IMR-90 (cell line): ENCODE data around the gene NUTM2F. TPM values are rescaled to one million over a fixed set of nuclear protein-coding genes. Genes with fewer than 3 reads are reported as not detected.

Experiments
- ATAC-seq: fragments of 200-7000 bp; cut with Tn5 transposase; 2 replicates; pipeline ENCODE4 v1.9.1; 2020; ENCODE audit warnings: low read depth, mild to moderate bottlenecking, moderate library complexity
- BruUV-seq: library from RNA; stranded (reverse); fragments of 400-500 nt; replicated peaks from 2 replicates; lab custom pipeline; 2021; lab: Mats Ljungman, UMichigan
- CTCF ChIA-PET: fragments of 300-600 bp; formaldehyde crosslinking; extraction: SDS; loops from one replicate; lab custom pipeline; 2021; ENCODE audit warnings: antibody characterized with exemption; lab: Yijun Ruan, JAX
- POLR2A ChIA-PET: fragments of 300-600 bp; sonication (Branson Sonifier 250); formaldehyde crosslinking; loops from one replicate; lab custom pipeline; 2022; ENCODE audit warnings: antibody characterized with exemption; ENCODE audit not compliant: unreplicated experiment; lab: Charles Lee
- DNase-seq: peaks from one replicate; pipeline ENCODE4 v3.0.0; 2013
- H2AFZ ChIP-seq: replicated peaks from 2 replicates; pipeline ENCODE3; 2013; ENCODE audit warnings: low read length, mild to moderate bottlenecking; ENCODE audit not compliant: poor library complexity
- H2AK5ac ChIP-seq: 2 replicates; pipeline ENCODE4 v1.6.1; 2013; ENCODE audit warnings: low read depth, low read length, inconsistent platforms
- H2AK9ac ChIP-seq: replicated peaks from 2 replicates; pipeline ENCODE3; 2013; ENCODE audit warnings: mild to moderate bottlenecking, low read depth, low read length, moderate library complexity; ENCODE audit not compliant: poor library complexity
- H2BK120ac ChIP-seq: 2 replicates; pipeline ENCODE4 v1.6.1; 2013; ENCODE audit warnings: low read depth, low read length, inconsistent platforms
- H2BK15ac ChIP-seq: 3 replicates; pipeline ENCODE4 v1.6.1; 2013; ENCODE audit warnings: low read depth, low read length, inconsistent platforms
- H2BK20ac ChIP-seq: 2 replicates; pipeline ENCODE4 v1.6.1; 2013; ENCODE audit warnings: low read depth, mild to moderate bottlenecking, inconsistent platforms, low read length, moderate library complexity
- H2BK5ac ChIP-seq: 2 replicates; pipeline ENCODE4 v1.6.1; 2013; ENCODE audit warnings: mild to moderate bottlenecking, low read depth, low read length, inconsistent platforms; ENCODE audit not compliant: poor library complexity, severe bottlenecking
- H3K14ac ChIP-seq: replicated peaks from 2 replicates; pipeline ENCODE4 v1.6.1; 2013; ENCODE audit warnings: low read depth, low read length, inconsistent platforms
- H3K18ac ChIP-seq: 2 replicates; pipeline ENCODE4 v1.6.1; 2013; ENCODE audit warnings: low read depth, low read length, control low read depth
- H3K23ac ChIP-seq: 2 replicates; pipeline ENCODE4 v1.6.1; 2013; ENCODE audit warnings: low read depth, low read length, inconsistent platforms
- H3K27ac ChIP-seq: 2 replicates; pipeline ENCODE4 v1.5.1; 2013; ENCODE audit warnings: mild to moderate bottlenecking, control low read depth, low read length; ENCODE audit not compliant: insufficient read depth
- H3K27me3 ChIP-seq: 2 replicates; pipeline ENCODE4 v1.6.1; 2013; ENCODE audit warnings: low read length; ENCODE audit not compliant: control insufficient read depth, insufficient read depth
- H3K36me3 ChIP-seq: 2 replicates; pipeline ENCODE4 v1.6.1; 2013; ENCODE audit warnings: low read length, mixed read lengths; ENCODE audit not compliant: control insufficient read depth, insufficient read depth
- H3K4ac ChIP-seq: 2 replicates; pipeline ENCODE4 v1.6.1; 2013; ENCODE audit warnings: low read depth, low read length, inconsistent platforms
- H3K4me1 ChIP-seq: 2 replicates; pipeline ENCODE4 v1.6.1; 2013; ENCODE audit warnings: low read length, mixed read lengths; ENCODE audit not compliant: control insufficient read depth, insufficient read depth
- H3K4me2 ChIP-seq: 2 replicates; pipeline ENCODE4 v1.6.1; 2013; ENCODE audit warnings: low read depth, mild to moderate bottlenecking, control low read depth, low read length, moderate library complexity
- H3K4me3 ChIP-seq: 2 replicates; pipeline ENCODE4 v1.5.1; 2013; ENCODE audit warnings: low read depth, mild to moderate bottlenecking, control low read depth, low read length, moderate library complexity; ENCODE audit not compliant: insufficient read depth
- H3K56ac ChIP-seq: 2 replicates; pipeline ENCODE4 v1.6.1; 2013; ENCODE audit warnings: low read length, inconsistent platforms; ENCODE audit not compliant: insufficient read depth; ENCODE audit errors: extremely low read depth
- H3K79me1 ChIP-seq, 2 experiments: 2 replicates each; pipeline ENCODE4 v1.6.1; 2013; ENCODE audit warnings: low read length in 2 of 2, inconsistent platforms in 1 of 2, low read depth in 1 of 2
- H3K9ac ChIP-seq: 2 replicates; pipeline ENCODE4 v1.6.1; 2013; ENCODE audit warnings: low read depth, low read length, control low read depth
- H3K9me1 ChIP-seq: 2 replicates; pipeline ENCODE4 v1.6.1; 2013; ENCODE audit warnings: low read length, inconsistent platforms; ENCODE audit not compliant: insufficient read depth
- H3K9me3 ChIP-seq: 2 replicates; pipeline ENCODE4 v1.6.1; 2013; ENCODE audit warnings: low read length; ENCODE audit not compliant: control insufficient read depth, insufficient read depth
- H4K20me1 ChIP-seq: 2 replicates; pipeline ENCODE4 v1.6.1; 2013; ENCODE audit warnings: low read length, inconsistent platforms; ENCODE audit not compliant: insufficient read depth
- H4K5ac ChIP-seq: 2 replicates; pipeline ENCODE4 v1.6.1; 2013; ENCODE audit warnings: mild to moderate bottlenecking, low read depth, low read length, control low read depth
- H4K8ac ChIP-seq, 2 experiments: 2 replicates each; pipeline ENCODE4 v1.6.1; 2013; ENCODE audit warnings: low read depth in 2 of 2, low read length in 2 of 2, control low read depth in 1 of 2, inconsistent platforms in 1 of 2
- H4K91ac ChIP-seq: 2 replicates; pipeline ENCODE4 v1.6.1; 2013; ENCODE audit warnings: low read depth, low read length, inconsistent platforms; ENCODE audit not compliant: insufficient read depth
- BHLHE40 ChIP-seq: fragments of 150-350 bp; IDR thresholded peaks from 2 replicates; pipeline ENCODE4 v1.6.1; 2016; ENCODE audit warnings: mild to moderate bottlenecking, low read depth, low read length
- CEBPB ChIP-seq: IDR thresholded peaks from 2 replicates; pipeline ENCODE4 v1.6.1; 2012; ENCODE audit warnings: low read depth, low read length, improper control_type of control experiment
- CHD1 ChIP-seq: IDR thresholded peaks from 2 replicates; pipeline ENCODE4 v1.6.1; 2012; ENCODE audit warnings: low read depth, low read length, improper control_type of control experiment
- CTCF ChIP-seq: conservative IDR thresholded peaks from 2 replicates; pipeline ENCODE4 v1.5.1; 2012; ENCODE audit warnings: mild to moderate bottlenecking, low read depth, low read length, improper control_type of control experiment
- MAZ ChIP-seq: IDR thresholded peaks from 2 replicates; pipeline ENCODE4 v1.6.1; 2012; ENCODE audit warnings: low read depth, mild to moderate bottlenecking, low read length, improper control_type of control experiment, moderate library complexity, borderline replicate concordance
- MXI1 ChIP-seq: IDR thresholded peaks from 2 replicates; pipeline ENCODE4 v1.6.1; 2012; ENCODE audit warnings: low read depth, mild to moderate bottlenecking, low read length, moderate library complexity, borderline replicate concordance
- NFE2L2 ChIP-seq: fragments of 150-350 bp; IDR thresholded peaks from 2 replicates; pipeline ENCODE4 v1.6.1; 2016; ENCODE audit warnings: low read depth, mild to moderate bottlenecking, low read length
- POLR2A ChIP-seq: IDR thresholded peaks from 2 replicates; pipeline ENCODE4 v1.6.1; 2012; ENCODE audit warnings: mild to moderate bottlenecking, low read depth, low read length
- RAD21 ChIP-seq: IDR thresholded peaks from 2 replicates; pipeline ENCODE4 v1.6.1; 2012; ENCODE audit warnings: low read length, improper control_type of control experiment
- RCOR1 ChIP-seq: IDR thresholded peaks from 2 replicates; pipeline ENCODE4 v1.6.1; 2012; ENCODE audit warnings: mild to moderate bottlenecking, low read length, improper control_type of control experiment; ENCODE audit not compliant: insufficient replicate concordance
- RFX5 ChIP-seq: IDR thresholded peaks from 2 replicates; pipeline ENCODE4 v1.8.0; 2012; ENCODE audit warnings: low read depth, mild to moderate bottlenecking, low read length, moderate library complexity
- SMC3 ChIP-seq: fragments of 150-350 bp; IDR thresholded peaks from 2 replicates; pipeline ENCODE4 v1.6.1; 2016; ENCODE audit warnings: low read depth, mild to moderate bottlenecking, antibody characterized with exemption, low read length, moderate library complexity
- USF2 ChIP-seq: fragments of 150-350 bp; IDR thresholded peaks from 2 replicates; pipeline ENCODE4 v1.6.1; 2017; ENCODE audit warnings: mild to moderate bottlenecking, antibody characterized with exemption, low read length, low read depth
- WGBS, 2 experiments: methylation state at CpG; one replicate each; pipeline versions ENCODE4 v1.1.5 to v1.1.7; 2013; ENCODE audit warnings: missing lambda C conversion rate in 2 of 2; ENCODE audit not compliant: insufficient read length in 1 of 2; ENCODE audit errors: extremely low coverage in 2 of 2; 5-methylcytosine and 5-hydroxymethylcytosine counted together
- dilution Hi-C: fragments of 300-500 bp; cut with HindIII; formaldehyde crosslinking; loops from one replicate; pipeline ENCODE4 v1.14.3; 2018; ENCODE audit warnings: low sequenced_read_pairs; ENCODE audit not compliant: unreplicated experiment
- in situ Hi-C: fragments of 300-500 bp; cut with MboI; formaldehyde crosslinking; loops from 3 replicates; pipeline ENCODE4 v1.14.3; 2019; ENCODE audit warnings: low sequenced_read_pairs, inconsistent platforms, mixed read lengths
- intact Hi-C: fragments of 100-400 bp; cut with micrococcal nuclease; formaldehyde crosslinking; loops from 2 replicates; pipeline ENCODE4 v1.10.0; 2022
- polyA plus RNA-seq, 3 experiments: library from polyadenylated mRNA; depleted of rRNA; stranded (reverse); fragments of >200 nt; gene quantifications; 2 replicates each; pipeline ENCODE4 v1.2.3, GENCODE V29; 2012; ENCODE audit warnings: low replicate concordance in 1 of 3
- total RNA-seq: library from RNA; depleted of rRNA; stranded (reverse); fragments of >200 nt; gene quantifications from 2 replicates; pipeline ENCODE4 v1.2.3, GENCODE V29; 2012

NUTM2F gene
- total and polyA plus RNA-seq, 2 of the 4 experiments (the other 2 are of a cell fraction), result not detected

- in situ Hi-C loops, result no loop called here
- Histone ChIP-seq H3K36me3 (peaks cover 4% of the 10 kb centered on the region), H3K56ac (no peak overlapping the region), H2AFZ (no peak overlapping the region), H2AK5ac (no peak overlapping the region), H3K4me1 (no peaks in the 10 kb centered on the region), H3K4me3 (no peak overlapping the region), H3K18ac (no peak overlapping the region), H4K8ac (no peak overlapping the region), H2AK9ac (no peak overlapping the region), H3K9me3 (no peaks in the 10 kb centered on the region), H3K9me1 (peaks cover 7% of the 10 kb centered on the region), H3K27me3 (no peaks in the 10 kb centered on the region), H2BK20ac (no peak overlapping the region), H3K9ac (no peak overlapping the region), H3K23ac (no peak overlapping the region), H4K5ac (no peak overlapping the region), H3K4me2 (no peak overlapping the region), H4K20me1 (no peaks in the 10 kb centered on the region), H3K4ac (no peak overlapping the region), H3K27ac (no peak overlapping the region), H2BK5ac (no peak overlapping the region), H3K79me1 (no peaks in the 10 kb centered on the region), H2BK15ac (no peak overlapping the region), H2BK120ac (no peak overlapping the region), H4K91ac (no peak overlapping the region), H3K14ac (no peak overlapping the region)
- no TSS peak for BruUV-seq
- TF ChIP-seq CTCF, result no peak
- no peak for TF ChIP-seq BHLHE40
- TF ChIP-seq RCOR1, result no peak
- TF ChIP-seq POLR2A, result no peak
- TF ChIP-seq CHD1, result no peak
- no peak for TF ChIP-seq NFE2L2
- TF ChIP-seq RAD21, result no peak
- TF ChIP-seq USF2, result no peak
- TF ChIP-seq SMC3, result no peak
- TF ChIP-seq MXI1, result no peak
- TF ChIP-seq CEBPB, result no peak
- no peak for TF ChIP-seq MAZ
- no peak for TF ChIP-seq RFX5
- intact Hi-C loops, result no loop called here
- CTCF ChIA-PET, result no interaction called here
- POLR2A ChIA-PET, result no interaction called here
- ATAC-seq, result no peak
- DNase-seq, result no peak
- dilution Hi-C loops, result no loop called here
- WGBS, 2 experiments, result 57% methylated on average over 1 of the region's 5 CpGs; no CpG with 5 or more reads in 1 of the 2 experiments
Measured at GRCh38 chr9:94301583-94301982, 26.9 kb downstream of the NUTM2F start.
